ENCODE data around the gene UBE2V1. TPM values are rescaled to one million over a fixed set of nuclear protein-coding genes. Genes with fewer than 3 reads are reported as not detected.

Gene UBE2V1
- total RNA-seq, 6 donors from 2014 or later = 50.3 to 116 (median 69.9) TPM

DNA sequence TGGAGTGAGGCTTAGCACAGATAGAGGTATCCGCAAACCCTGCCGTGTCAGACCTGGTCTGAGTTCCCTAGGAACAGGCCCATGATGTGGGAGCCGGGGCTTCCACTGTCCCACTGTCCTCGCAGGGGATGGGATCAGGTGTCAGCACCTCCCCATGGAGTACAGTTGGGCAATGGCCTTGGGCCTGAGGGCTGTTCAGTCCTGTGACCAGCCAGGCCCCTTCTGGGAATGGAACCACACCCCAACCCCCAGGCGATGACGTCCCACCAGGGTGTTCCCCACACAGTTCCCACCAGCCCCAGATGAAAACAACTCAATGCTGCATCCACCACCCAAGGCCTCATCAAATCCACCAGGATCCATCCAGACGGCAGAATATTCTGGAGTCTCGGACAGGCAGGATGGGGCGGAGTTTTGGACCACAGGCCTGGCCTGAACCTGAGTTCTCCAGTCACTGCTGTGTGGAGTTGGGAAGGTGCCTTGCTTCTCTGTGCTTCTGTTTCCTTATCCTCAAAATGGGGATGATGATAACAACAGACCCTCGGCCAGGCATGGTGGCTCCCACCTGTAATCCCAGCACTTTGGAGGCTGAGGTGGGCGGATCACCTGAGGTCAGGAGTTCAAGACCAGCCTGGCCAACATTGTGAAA, 62.2 kb downstream of the UBE2V1 start:
- Histone ChIP-seq H3K36me3 (no peaks in the 10 kb centered on the region), H3K4me3 (no peak overlapping the region), H3K27me3 (no peaks in the 10 kb centered on the region), H3K4me1 (peaks cover 27 to 40% (median 37%) of the 10 kb centered on the region in 4 donors), H3K27ac (no peak overlapping the region), H3K9me3 (no peaks in the 10 kb centered on the region)
- DNase-seq (no peak), ATAC-seq (ENCODE audit: low FRiP score in 2 of 2) (no peak)
- no peak for TF ChIP-seq POLR2AphosphoS5 (IDR thresholded peaks at IDR 0.05)
- no peak for TF ChIP-seq EP300 (IDR thresholded peaks at IDR 0.05)
- TF ChIP-seq CTCF (IDR thresholded peaks at IDR 0.05) = no peak
- TF ChIP-seq POLR2A (IDR thresholded peaks at IDR 0.05) = no peak
- 83 to 94% methylated on average over 4 to 10 of the region's 11 CpGs for WGBS, 2 donors

GRCh38 chr20:50050214-50050613, 62.7 kb downstream of the UBE2V1 start:
- H3K27ac ChIP-seq = no peak overlapping the region
- no peaks in the 10 kb centered on the region for H3K9me3 ChIP-seq
- WGBS, 2 donors = 91 to 94% methylated on average over 5 of the region's 5 CpGs
- H3K36me3 ChIP-seq = no peaks in the 10 kb centered on the region
- H3K27me3 ChIP-seq = no peaks in the 10 kb centered on the region
- peaks cover 27 to 40% (median 36%) of the 10 kb centered on the region in 4 donors for H3K4me1 ChIP-seq
- H3K4me3 ChIP-seq = no peak overlapping the region
- TF ChIP-seq EP300 (IDR thresholded peaks at IDR 0.05) = no peak
- no peak for TF ChIP-seq POLR2A (IDR thresholded peaks at IDR 0.05)
- TF ChIP-seq CTCF (IDR thresholded peaks at IDR 0.05) = no peak
- TF ChIP-seq POLR2AphosphoS5 (IDR thresholded peaks at IDR 0.05) = no peak
- ATAC-seq (ENCODE audit: low FRiP score in 2 of 2) (no peak), DNase-seq (no peak)

DNA sequence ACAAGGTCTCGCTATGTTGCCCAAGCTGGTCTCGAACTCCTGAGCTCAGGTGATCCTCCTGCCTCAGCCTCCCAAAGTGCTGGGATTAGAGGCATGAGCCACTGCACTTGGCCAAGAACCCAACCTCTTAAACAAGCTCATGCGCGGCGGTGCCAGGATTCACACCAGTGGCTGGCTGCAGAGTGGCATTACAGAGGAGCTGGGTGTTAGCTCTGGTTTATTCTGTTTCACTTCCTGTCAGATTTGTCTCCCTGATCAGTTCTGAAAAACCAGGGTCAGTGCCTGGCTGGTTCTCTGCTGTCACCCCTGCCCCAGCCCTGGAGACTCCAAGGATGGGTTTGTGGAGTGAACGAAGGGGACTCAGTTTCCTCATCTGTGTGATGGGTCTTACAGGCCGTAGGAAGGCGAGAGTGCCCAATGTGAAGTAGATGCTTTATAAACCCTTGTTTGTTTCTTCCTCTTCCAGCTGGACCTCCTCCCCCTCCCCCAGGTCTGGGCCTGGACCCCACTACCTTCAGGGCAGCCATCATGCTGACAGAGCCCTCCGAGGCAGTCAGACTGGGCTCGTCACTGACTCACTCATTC, 63.4 kb downstream of the UBE2V1 start:
- Histone ChIP-seq H3K4me1 (peaks cover 30 to 42% (median 38%) of the 10 kb centered on the region in 4 donors), H3K36me3 (no peaks in the 10 kb centered on the region), H3K27me3 (no peaks in the 10 kb centered on the region), H3K4me3 (no peak overlapping the region), H3K9me3 (no peaks in the 10 kb centered on the region), H3K27ac (peak overlapping the region in 1 of 4 donors; percentile 91)
- WGBS, 2 donors = 72 to 87% methylated on average over 10 of the region's 10 CpGs
- no peak for TF ChIP-seq CTCF (IDR thresholded peaks at IDR 0.05)
- no peak for TF ChIP-seq EP300 (IDR thresholded peaks at IDR 0.05)
- no peak for TF ChIP-seq POLR2A (IDR thresholded peaks at IDR 0.05)
- TF ChIP-seq POLR2AphosphoS5 (IDR thresholded peaks at IDR 0.05) = peak in 1 of 2 donors; percentile 8
- DNase-seq (peak; percentile 22 to 33), ATAC-seq (ENCODE audit: low FRiP score in 2 of 2) (no peak)

GRCh38 chr20:50048420-50049166, 64.4 kb downstream of the UBE2V1 start:
- peak in 1 of 2 donors; percentile 64 for ATAC-seq (ENCODE audit: low FRiP score in 2 of 2)
- H3K4me3 ChIP-seq = no peak overlapping the region
- H3K27ac ChIP-seq = peak overlapping the region; percentile 77 to 91 (median 82)
- H3K36me3 ChIP-seq = no peaks in the 10 kb centered on the region
- no peak for TF ChIP-seq POLR2AphosphoS5 (IDR thresholded peaks at IDR 0.05)
- TF ChIP-seq POLR2A (IDR thresholded peaks at IDR 0.05) = no peak
- TF ChIP-seq EP300 (IDR thresholded peaks at IDR 0.05) = no peak
- TF ChIP-seq CTCF (IDR thresholded peaks at IDR 0.05) = no peak
- DNase-seq = peak; percentile 43 to 77
- peaks cover 39 to 52% (median 47%) of the 10 kb centered on the region in 4 donors for H3K4me1 ChIP-seq
- 60 to 70% methylated on average over 14 to 16 of the region's 16 CpGs for WGBS, 2 donors
- no peaks in the 10 kb centered on the region for H3K27me3 ChIP-seq
- no peaks in the 10 kb centered on the region for H3K9me3 ChIP-seq
